ENCODE measurements around the gene CLK2. TPM values are rescaled to one million over a fixed set of nuclear protein-coding genes. Genes with fewer than 3 reads are reported as not detected.
"Not testable (repeated sequence)": the region's sequence is repeated elsewhere in the genome, so short reads cannot be mapped to it uniquely, and the experiment has no call there.

Gene CLK2
- total RNA-seq, 1 experiment from 2014 or later = 48.3 TPM

DNA sequence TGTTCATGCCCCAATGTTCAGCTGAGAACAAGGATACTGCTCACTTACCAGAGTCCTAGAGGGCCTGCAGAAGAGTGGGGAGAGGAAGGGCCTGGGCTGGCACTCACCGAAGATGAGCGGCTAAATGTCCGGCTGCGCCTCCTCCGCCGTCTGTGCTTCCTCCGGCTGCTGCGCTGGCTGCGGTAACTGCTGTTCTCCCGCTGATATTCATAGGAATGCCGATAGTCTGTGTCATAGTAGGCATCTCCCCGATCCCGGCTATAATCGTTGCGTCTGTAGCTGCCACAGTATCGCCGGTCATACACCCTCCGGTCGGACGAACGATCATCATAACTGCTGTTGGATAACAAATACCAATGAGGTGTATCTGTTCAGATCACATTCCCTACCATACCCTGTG, 3.9 kb downstream of the CLK2 start:
- DNase-seq (ENCODE audit: extremely low read depth, low read depth) = no peak

DNA sequence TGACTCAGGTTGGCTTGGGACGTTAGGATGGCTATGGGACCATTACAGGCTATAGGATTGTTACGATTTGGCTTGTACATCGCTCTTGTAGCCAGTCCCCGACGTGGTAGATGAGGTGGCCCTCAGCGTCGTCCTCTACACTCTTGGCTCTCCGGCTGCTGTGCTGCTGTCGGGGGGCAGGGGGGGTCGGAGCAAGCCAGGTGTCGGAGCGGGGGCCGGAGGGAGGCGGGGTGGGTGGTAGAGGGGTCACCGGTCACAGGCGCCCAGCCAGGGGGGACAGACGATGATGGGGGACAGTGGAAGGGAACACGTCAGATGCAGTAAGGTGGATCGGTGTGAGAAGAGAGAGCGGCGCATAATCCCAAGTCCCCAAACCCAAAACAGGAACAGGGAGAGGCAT, 4.7 kb downstream of the CLK2 start:
- DNase-seq (ENCODE audit: extremely low read depth, low read depth) = no peak

DNA sequence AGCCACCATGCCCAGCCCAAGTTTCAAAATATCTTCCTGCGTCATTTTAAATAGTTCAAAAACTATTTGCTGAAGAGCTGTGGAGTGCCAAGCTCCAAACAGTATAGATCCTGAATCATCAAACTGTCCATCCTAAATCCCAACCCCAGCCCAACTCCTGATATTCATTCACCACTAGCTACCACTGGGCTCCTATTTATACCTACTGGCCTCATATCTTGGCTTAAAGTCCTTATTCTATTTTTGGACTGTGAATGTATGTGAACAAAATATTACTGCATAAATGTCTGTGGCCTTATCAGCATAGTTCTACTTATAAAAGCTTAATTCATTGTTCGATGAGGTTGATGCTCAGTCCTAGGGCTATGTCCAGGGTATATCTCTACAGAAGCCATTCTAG, 5.9 kb downstream of the CLK2 start:
- no peak for DNase-seq (ENCODE audit: extremely low read depth, low read depth)

DNA sequence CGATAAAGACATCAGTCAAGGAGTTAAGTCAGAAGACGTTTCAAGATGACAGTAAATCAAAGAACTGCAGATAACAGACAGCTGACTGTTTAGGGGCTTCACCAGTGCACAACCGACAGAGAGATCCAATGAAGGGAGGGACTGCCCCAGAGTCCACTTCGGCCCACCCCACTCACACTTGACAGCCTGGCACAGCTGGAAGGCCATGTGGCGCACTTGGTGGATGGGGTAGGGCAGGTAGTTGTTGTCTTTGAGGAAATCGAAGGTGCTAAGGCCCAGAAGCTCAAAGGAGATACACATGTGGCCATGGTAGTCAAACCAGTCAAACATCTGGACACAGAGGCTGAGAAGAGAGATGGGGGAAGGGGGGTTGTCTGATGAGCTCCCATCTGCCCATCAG, 6.8 kb downstream of the CLK2 start:
- no peak for DNase-seq (ENCODE audit: extremely low read depth, low read depth)

DNA sequence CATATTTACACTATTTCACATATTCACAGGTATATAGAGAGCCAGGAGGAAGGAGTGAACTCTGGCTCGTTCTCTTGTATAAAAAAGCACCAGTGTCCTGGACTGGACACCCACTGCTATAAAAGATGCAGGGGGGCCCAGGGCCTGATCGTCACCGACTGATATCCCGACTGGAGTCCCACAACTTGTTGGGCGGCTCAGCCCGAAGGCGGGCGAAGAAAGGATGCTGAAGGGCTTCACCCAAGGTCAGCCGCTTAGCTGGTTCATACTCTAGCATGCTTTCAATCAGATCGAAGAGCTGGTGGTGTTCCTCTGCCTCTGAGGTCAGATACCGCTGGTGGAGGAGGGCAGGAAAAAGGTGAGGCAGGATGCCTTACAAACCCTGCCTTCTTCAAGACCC, 10.2 kb downstream of the CLK2 start:
- DNase-seq (ENCODE audit: extremely low read depth, low read depth) = no peak

DNA sequence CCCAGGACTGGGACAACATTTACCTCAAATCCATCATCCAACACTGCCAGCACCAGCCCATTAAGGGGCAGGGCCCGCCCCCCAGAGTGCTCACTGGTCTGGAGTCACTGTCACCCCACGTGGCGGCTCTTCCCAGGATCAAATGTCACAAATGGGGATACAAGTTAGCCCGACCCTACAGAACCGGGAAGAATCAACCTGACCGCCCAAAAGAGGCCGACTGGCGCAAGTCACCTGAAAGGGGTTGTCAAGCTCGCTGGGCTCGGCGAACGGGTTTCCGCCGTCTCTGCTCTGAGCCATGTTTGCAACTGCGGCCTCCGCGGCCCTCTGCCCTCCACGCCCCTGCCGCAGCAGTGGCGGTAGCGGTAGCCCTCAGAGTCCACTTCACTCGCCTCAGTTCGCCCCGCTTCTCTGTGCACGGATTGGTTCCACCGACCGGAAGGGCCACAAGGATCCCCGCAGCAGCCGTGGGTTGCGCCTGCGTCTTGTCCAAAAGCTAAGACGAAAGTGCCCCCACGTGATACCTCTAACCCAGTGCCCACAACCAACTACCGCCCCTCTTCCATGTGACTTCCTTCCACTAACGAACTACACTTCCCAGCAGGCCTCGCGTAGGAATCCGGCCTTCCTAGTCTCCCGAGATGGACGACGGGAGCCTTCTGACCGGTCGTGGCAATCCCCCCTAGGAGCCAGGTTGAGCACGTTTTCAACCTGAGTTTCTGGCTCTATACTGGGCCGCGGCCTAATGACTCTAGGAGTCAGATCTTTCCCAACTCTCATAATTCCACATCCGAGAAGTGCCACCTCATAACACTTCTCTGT, 11.2 kb downstream of the CLK2 start, which contains the start of gene SCAMP3:
Gene SCAMP3, minus strand, starts transcription at position 509 of the 822 bp plus-strand sequence. Its CDS starts 209 bp downstream, at position 300.
- peak; percentile 99 for DNase-seq (ENCODE audit: extremely low read depth, low read depth)

DNA sequence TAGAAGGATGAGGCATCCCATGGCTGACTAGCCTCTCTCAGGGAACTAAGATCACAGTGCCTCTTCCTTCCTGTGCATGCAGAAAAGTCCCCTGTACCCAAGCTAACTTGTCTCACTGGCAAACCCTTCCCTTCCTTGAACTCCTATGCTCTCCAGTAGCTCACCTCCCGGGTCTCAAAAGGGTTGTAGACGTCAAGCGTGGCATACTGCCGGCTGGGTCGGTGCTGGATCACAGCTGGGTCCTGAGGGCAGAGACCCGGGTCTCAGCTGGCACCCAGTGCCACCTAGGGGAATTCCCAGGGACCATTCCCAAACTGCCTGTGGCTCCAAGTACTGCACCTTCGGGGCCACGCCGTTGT, 11.8 kb downstream of the CLK2 start:
- DNase-seq (ENCODE audit: extremely low read depth, low read depth) = no peak

DNA sequence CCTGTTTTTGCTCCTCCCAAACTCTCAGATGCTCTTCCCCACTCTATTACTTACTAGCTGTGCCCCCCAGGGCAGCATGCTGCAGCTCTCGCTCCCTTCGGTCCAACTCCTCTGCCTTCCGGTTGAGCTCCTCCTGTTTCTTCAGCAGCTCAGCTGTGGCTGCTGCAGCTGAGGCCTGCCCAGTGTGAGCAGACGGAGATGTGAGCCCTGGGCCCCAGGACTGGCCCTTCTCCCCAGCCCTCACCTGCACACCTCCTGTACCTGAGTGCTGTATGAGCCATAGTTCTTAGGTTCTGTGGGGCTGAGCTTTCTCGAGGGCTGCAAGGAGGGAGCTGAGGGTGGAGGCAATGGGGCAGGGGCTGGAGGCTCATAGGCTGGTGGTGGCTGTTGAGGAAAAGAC, 13.0 kb downstream of the CLK2 start:
- DNase-seq (ENCODE audit: extremely low read depth, low read depth) = no peak

DNA sequence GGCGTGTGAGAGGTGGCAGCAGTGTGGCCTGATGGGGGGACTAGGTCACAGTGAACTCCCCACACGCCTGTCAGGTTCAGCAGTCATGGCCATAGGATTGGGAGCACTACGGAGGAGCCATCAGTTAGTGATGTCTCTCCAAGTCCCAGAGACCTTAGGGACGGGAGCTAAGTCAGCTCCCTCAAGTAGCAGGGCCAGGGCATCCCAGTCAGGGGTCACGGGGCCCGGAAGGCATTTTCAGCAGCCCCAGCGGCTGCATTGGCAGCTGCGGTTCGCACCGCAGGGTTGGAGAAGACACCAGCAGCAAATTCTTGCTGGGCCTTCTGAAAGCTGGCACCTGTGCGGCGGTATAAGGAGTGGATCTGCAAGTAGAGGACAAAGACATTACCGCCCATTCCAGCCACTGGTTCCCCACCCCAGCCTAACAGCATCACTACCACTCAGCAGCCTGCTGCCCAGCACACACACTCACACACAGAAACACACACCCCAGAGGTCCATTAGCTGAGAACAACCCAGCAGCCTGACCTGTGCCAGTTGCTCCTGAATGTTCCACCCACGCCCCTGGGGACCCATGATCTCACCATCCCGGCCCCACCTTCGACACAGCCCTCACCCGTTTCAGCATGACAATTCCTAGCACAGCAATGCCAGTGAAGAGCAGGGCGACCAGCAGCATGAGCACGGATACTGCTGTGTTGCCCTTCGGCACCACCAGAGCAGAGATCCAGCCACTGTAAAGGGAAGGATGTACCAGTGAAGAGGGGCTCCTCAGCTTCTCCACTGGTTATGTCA, 17.0 kb downstream of the CLK2 start:
- DNase-seq (ENCODE audit: extremely low read depth, low read depth) = no peak

DNA sequence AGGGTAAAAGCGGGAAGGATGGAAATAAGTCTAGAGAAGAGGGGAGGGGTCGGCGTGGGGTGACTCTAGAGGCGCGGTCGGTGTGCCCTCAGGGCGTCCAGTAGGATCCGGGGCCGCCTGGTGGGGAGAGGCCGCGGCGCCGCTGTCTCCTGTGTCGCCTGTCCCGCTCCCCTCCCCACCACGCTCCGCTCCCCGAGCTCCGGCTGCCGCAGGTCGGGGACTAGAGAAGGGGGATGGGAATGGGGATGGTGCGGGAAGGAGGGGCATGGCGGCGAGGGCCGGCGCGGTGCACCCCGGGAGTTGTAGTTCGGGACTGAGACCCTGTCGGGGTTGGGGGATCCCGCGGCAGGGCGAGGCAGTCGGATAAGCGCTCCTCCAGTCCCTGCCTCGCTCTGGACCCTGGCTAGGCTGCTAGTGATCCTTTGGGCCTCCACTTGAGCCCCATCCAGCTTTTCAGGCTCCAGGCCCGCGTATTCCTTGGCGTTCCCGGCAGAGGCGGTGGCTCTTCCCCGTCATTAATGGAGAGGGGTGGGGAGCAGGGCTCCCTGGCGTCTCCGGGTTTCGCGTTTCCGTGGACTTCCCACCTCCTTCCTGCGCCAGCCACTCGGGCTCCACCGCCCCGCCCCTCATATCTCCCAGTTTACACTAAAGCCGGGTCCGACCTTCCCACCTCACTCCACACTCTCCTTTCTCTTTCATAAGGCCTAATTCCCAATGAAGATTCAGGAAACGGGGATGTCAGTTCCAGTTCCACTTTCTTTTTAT, 17.9 kb downstream of the CLK2 start, which contains the start of gene ENTREP3:
Gene ENTREP3, minus strand, starts transcription at position 241 of the 765 bp plus-strand sequence. CDS start 606 bp downstream, outside the sequence.
- peak; percentile 83 for DNase-seq (ENCODE audit: extremely low read depth, low read depth)

DNA sequence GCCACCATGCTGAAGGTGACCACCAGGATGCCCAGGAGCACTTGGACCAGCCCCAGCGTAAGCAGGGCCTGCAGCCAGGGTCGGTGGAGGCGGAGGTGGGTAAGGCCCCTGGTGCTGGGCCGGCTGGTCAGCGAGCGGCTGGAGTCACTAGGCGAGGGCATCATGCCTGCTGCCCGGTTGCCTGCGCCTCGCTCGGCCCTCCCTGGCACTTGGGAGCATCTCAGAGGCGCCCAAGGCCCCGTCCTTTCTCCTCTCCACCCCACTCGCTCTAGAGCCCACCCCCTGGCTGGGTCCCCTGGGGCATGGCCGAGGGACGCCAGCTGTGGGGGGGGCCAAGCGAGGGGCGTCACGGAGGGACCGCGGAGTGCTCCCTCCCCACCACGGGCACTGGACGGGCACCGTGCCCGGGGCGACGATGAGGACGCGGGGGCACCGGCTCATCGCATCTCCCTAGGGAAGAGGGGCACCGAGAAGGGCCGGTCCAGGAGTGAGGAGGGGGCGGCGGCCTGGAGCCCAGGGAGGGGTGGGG, 18.5 kb downstream of the CLK2 start:
- DNase-seq (ENCODE audit: extremely low read depth, low read depth) = no peak

DNA sequence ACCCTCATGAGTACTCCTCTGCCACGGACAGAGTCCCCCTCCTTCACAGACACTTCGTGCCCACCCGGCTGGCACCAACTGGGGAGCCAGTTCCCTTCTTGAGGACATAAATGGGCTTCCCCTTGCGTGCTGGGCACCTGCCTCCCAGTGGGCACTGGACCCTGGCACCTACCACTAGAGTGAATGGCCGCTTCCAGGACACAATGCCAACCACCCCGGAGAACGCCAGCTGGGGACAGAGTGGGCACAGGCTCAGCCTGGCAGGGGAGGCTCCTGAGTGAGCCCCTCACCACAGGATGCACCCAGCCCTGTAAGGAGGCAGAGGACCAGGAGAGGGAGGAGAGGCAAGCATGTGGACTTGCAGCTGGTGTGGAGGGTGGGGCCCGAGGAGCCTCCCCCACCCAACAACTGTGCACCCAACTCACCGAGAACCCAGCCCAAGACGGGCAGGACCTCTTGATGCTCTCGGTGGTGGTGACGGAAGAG, 19.0 kb downstream of the CLK2 start:
- no peak for DNase-seq (ENCODE audit: extremely low read depth, low read depth)

DNA sequence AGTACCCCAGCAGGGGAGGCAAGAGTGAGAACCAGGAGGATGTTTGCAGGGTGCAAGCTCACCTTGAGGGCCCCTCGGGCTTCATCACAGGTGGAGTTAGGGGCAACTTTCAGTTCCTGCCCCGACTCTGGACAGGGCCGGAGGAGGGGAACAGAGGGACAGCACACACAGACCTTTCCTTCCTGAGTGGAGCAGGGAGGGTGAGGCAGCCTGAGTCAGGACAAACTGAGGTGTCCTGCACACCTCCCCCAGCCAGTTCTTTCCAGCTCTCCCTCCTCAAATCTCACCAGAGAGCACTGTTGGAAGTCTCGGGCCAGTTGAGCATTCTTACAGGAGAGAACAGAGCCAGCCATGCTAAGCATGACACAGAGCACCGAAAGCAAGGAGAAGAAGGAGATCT, 19.5 kb downstream of the CLK2 start:
- DNase-seq (ENCODE audit: extremely low read depth, low read depth) = no peak

DNA sequence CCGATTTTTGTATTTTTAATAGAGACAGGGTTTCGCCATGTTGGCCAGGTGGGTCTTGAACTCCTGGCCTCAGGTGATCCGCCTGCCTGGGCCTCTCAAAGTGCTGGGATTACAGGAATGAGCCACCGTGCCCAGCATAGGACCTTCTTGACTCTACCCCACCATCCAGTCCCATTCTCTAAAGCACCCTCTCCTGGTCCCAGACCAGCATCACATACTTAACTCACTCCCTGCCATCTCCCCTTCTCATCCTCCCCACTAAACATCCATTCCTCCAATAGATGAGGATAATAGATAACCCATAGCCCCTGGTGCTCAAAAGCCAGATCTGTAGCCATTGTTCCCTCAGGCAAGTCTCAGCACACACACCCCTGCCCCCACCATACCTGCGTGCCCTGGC, 20.1 kb downstream of the CLK2 start:
- no peak for DNase-seq (ENCODE audit: extremely low read depth, low read depth)

DNA sequence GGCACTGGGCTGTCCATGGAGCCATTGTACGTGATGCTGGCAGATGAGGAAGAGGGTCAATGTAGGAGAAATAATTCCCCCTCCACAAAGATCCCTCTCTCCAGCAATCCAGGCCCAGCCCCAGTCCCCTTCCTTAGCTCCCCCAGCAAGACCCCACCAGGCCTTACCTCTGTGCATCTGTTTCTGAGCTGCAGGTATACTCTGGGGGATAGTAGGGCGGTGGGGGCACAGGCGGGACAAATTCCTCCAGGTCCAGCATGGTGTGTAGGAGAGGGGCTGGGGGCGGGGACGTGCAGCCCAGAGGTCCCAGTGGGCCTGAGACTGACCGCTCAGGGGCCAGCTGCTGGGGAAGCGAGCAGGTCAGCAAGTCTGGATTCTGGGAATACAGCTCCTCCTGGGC, 21.7 kb downstream of the CLK2 start:
- no peak for DNase-seq (ENCODE audit: extremely low read depth, low read depth)

DNA sequence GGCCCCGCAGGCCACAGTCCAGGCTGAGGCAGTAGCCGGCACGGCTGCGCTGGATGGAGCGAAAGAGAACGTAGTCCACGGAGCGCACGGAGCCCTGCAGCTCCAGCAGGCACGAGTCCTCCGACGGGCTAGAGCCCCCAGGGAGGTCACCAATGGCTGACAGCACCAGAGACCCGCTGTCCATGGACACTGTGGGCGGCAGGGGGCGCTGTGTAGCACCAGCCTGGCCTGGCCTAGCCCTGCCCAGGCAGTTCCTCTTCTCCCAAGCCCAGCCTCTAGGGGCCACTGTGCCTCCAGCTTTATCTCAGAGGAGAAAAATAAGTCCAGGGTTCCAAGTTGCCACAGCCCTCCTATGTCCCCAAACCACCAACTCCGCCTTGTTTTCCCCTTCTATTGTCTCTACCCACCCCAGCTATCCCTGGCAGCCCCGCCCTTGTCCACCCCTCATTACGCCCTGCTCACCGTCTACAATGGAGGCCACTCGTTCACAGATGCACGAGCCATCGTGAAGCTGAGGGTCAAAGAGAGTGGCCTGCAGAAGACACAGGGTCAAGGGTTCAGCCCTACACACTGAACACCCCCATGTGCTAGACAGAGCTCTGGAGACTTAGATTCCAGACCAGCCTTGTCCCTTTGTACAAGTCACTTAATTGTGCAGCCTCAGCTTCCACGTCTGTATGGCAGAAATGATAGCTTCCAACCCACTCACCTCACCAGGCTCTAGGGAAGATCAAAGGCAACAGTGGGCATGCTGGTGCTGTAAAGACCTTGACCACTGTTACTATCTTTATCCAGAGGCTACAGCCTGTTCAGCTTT, 22.5 kb downstream of the CLK2 start:
- peak; percentile 93 for DNase-seq (ENCODE audit: extremely low read depth, low read depth)

DNA sequence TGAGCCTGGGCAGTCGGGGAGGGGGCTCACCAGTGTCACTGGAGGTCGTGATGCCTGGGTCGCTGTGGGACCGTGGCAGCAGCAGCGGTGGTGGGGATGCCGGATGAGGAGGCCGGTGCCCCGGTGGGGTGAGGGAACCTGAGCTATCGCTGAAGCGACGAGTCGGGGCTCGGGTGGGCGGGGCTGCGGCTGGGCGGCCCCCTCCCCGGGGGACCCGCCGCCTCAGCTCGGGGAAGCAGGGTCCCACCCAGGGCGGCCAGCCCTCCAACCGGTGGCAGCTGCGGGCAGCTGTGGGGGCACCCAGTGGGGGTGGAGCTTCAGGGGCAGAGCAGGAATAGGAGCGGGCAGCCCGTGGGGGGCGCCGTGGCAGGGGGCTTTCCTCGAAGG, 23.1 kb downstream of the CLK2 start:
- no peak for DNase-seq (ENCODE audit: extremely low read depth, low read depth)

DNA sequence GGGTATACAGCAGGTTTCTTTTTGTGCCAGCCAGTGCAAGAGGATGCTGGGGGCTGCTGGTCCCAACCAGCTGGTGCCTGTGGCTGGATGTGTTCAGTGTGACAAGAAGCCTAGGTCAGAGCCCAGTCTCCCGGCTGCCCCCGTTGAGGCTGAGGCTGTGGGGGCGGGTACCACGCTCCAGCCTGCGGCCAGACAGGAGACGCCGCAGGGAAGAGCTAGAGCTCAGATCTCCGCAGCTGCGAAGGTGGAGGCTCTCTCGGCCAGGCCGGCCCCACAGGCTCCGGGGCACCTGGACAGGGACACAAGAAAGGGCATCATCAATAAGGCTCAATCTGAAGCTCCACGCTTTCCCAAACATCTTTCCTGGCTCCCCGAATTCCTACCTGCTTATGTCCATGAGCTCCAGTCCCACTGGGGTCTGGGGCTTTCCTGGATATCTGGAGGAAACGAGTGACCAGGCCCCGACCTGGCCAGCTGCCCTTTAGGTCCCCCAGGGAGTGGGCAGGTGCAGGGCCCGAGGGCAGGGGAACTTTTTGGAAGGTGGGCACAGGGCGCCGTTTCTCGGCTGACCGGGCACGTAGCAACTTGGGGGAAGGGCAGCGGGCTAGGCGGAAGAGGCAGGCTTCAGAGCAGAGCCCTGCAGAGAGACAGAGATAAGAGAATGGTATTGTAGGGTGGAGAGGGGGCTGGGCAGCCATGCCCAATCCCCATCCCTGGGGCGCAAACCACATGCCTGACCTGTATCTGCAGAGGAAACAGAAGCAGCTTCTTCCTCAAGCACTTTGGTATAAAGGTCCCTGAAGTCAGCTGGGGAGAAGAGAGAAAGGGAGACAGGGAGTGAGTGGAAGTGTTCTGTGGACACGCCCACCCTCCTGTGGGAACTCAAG, 25.4 kb downstream of the CLK2 start:
- DNase-seq (ENCODE audit: extremely low read depth, low read depth) = no peak

DNA sequence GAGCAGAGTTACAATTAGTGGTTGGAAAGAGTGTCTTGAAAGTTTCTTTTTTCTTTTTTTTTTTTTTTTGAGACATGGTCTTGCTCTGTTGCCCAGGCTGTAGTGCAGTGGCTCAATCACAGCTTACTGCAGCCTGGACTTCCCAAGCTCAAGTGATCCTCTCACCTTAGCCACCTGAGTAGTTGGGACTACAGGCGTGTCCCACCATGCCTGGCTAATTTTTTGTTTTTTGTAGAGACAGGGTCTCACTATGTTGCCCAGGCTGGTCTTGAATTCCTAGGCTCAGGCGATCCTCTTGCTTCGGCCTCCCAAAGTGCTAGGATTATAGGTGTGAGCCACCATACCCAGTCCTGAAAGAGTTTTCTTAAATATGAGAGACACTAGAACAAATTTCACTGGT, 26.5 kb downstream of the CLK2 start:
- DNase-seq (ENCODE audit: extremely low read depth, low read depth) = not testable (repeated sequence)

Measured in NCI-H460 (cell line).